Neural cell (in vitro differentiated cells): ENCODE results near the gene STK24. TPM values are rescaled to one million over a fixed set of nuclear protein-coding genes. Genes with fewer than 3 reads are reported as not detected.

ENCODE experiments used
- H2AFZ ChIP-seq: fragments of 200-600, 300-800 bp; sonication (generic), shearing (Covaris generic); 2 replicates; pipeline ENCODE4 v1.6.0; 2014; ENCODE audit warnings: low read depth, mild to moderate bottlenecking, antibody characterized with exemption, low read length, moderate library complexity
- H3F3A ChIP-seq: fragments of 200-600 bp; shearing (Covaris generic); 2 replicates; pipeline ENCODE4 v1.6.1; 2016; ENCODE audit warnings: mild to moderate bottlenecking, moderate library complexity, mixed read lengths, antibody characterized with exemption, low read length; ENCODE audit not compliant: insufficient read depth, poor library complexity, severe bottlenecking
- H3K27ac ChIP-seq: fragments of 200-600, 300-800 bp; sonication (generic), shearing (Covaris generic); 2 replicates; pipeline ENCODE4 v1.5.1; 2014; ENCODE audit warnings: mild to moderate bottlenecking, low read length, moderate library complexity
- H3K27me3 ChIP-seq: fragments of 300-800, 200-600 bp; sonication (generic), shearing (Covaris generic); 2 replicates; pipeline ENCODE4 v1.6.0; 2014; ENCODE audit warnings: mild to moderate bottlenecking, low read depth, low read length, moderate library complexity; ENCODE audit not compliant: insufficient read depth
- H3K36me3 ChIP-seq: fragments of 300-800, 200-600 bp; sonication (generic), shearing (Covaris generic); 2 replicates; pipeline ENCODE4 v1.5.1; 2014; ENCODE audit warnings: mild to moderate bottlenecking, antibody characterized with exemption, low read length, moderate library complexity; ENCODE audit not compliant: insufficient read depth
- H3K4me2 ChIP-seq: fragments of 300-800, 200-600 bp; sonication (generic), shearing (Covaris generic); 2 replicates; pipeline ENCODE4 v1.6.0; 2014; ENCODE audit warnings: mild to moderate bottlenecking, low read length
- H3K4me3 ChIP-seq: fragments of 300-800, 200-600 bp; sonication (generic), shearing (Covaris generic); 2 replicates; pipeline ENCODE4 v1.5.1; 2014; ENCODE audit warnings: mild to moderate bottlenecking, low read length, moderate library complexity
- H3K79me2 ChIP-seq: fragments of 200-600 bp; shearing (Covaris generic); replicated peaks from 2 replicates; pipeline ENCODE4 v1.6.0; 2014; ENCODE audit warnings: mild to moderate bottlenecking, low read length, moderate library complexity; ENCODE audit not compliant: insufficient read depth
- H3K9ac ChIP-seq: fragments of 300-800, 200-600 bp; sonication (generic), shearing (Covaris generic); 2 replicates; pipeline ENCODE4 v1.6.1; 2016; ENCODE audit warnings: mild to moderate bottlenecking, low read length, mixed read lengths
- H3K9me2 ChIP-seq: fragments of 200-600 bp; shearing (Covaris generic); 2 replicates; pipeline ENCODE4 v1.6.1; 2016; ENCODE audit warnings: mild to moderate bottlenecking, low read length, mixed read lengths; ENCODE audit not compliant: insufficient read depth
- H3K9me3 ChIP-seq: fragments of 200-600, 300-800 bp; sonication (generic), shearing (Covaris generic); 2 replicates; pipeline ENCODE4 v1.6.1; 2016; ENCODE audit warnings: mild to moderate bottlenecking, mixed run types, low read length, moderate library complexity, mixed read lengths
- H4K20me1 ChIP-seq: fragments of 200-600 bp; shearing (Covaris generic); 2 replicates; pipeline ENCODE4 v1.6.1; 2016; ENCODE audit warnings: mild to moderate bottlenecking, mixed run types; ENCODE audit not compliant: insufficient read depth
- CTCF ChIP-seq: fragments of 450-650 bp; IDR thresholded peaks from 2 replicates; pipeline ENCODE4 v1.5.1; 2014; ENCODE audit warnings: antibody characterized with exemption, mild to moderate bottlenecking, moderate library complexity; ENCODE audit not compliant: poor library complexity, severe bottlenecking
- EP300 ChIP-seq: fragments of 450-650 bp; conservative IDR thresholded peaks from 2 replicates; pipeline ENCODE4 v1.6.1; 2014; ENCODE audit warnings: antibody characterized with exemption, mild to moderate bottlenecking, moderate library complexity; ENCODE audit not compliant: poor library complexity, severe bottlenecking
- EZH2 ChIP-seq: fragments of 200-600, 300-800 bp; shearing (Covaris generic), sonication (generic); IDR thresholded peaks from 2 replicates; pipeline ENCODE4 v1.6.1; 2014; ENCODE audit warnings: antibody characterized with exemption, low read length, borderline replicate concordance, mild to moderate bottlenecking; ENCODE audit not compliant: insufficient read depth, poor library complexity, severe bottlenecking
- MXI1 ChIP-seq: fragments of 450-650 bp; conservative IDR thresholded peaks from 2 replicates; pipeline ENCODE4 v1.6.1; 2014; ENCODE audit warnings: antibody characterized with exemption, mild to moderate bottlenecking; ENCODE audit not compliant: poor library complexity, severe bottlenecking
- POLR2AphosphoS5 ChIP-seq: IDR thresholded peaks from 2 replicates; pipeline ENCODE4 v1.6.1; 2012
- RAD21 ChIP-seq: fragments of 450-650 bp; conservative IDR thresholded peaks from 2 replicates; pipeline ENCODE4 v1.6.1; 2014; ENCODE audit warnings: antibody characterized with exemption, mild to moderate bottlenecking, moderate library complexity
- SMC3 ChIP-seq: fragments of 450-650 bp; conservative IDR thresholded peaks from 2 replicates; pipeline ENCODE4 v1.6.1; 2014; ENCODE audit warnings: antibody characterized with exemption, mild to moderate bottlenecking, moderate library complexity; ENCODE audit not compliant: poor library complexity
- TAF1 ChIP-seq: IDR thresholded peaks from 2 replicates; pipeline ENCODE4 v1.6.1; 2012; ENCODE audit warnings: low read depth
- polyA plus RNA-seq: library from polyadenylated mRNA; depleted of rRNA; stranded (reverse); fragments of >200 nt; gene quantifications from 2 replicates; pipeline ENCODE4 v1.2.3, GENCODE V29; 2014
- TF ChIP-seq, protein P1 (sequence below): IDR thresholded peaks from 2 replicates; pipeline ENCODE4 v1.6.1; 2012; ENCODE audit warnings: borderline replicate concordance

Gene STK24
- polyA plus RNA-seq, 1 donor from 2014 or later: 66.0 TPM

DNA sequence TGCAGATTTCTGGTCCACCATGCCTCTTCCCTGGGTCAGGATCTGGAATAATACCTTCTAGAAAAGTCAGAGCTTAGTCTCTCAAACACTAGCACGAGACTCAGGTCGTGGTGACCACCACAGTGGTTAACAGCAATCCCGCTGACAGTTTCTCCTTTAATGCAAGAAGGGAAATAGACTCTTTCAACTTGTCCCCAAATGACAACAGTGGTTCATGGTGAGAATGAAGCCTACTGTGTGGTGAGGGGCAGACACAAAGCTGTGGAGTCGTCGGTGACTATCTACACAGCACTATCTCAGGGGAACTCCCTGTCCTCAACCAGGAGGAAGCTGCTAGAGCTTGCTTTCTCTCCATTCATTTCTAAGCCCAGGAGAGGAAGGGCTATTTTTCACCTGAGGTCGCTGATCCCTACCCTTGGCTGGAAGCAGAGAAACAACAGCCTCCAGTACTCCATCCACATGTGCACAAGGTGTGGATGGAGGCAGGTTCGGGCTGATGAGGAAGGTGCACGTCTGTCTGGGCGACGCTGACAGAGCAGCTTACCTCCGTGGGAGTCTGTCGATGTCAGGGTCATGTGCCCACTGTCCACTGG is 72.4 kb downstream of the STK24 start:
- no peak for TF ChIP-seq SMC3
- TF ChIP-seq CTCF: no peak
- no peak for TF ChIP-seq POLR2AphosphoS5
- TF ChIP-seq MXI1: no peak
- TF ChIP-seq, protein P1, sequence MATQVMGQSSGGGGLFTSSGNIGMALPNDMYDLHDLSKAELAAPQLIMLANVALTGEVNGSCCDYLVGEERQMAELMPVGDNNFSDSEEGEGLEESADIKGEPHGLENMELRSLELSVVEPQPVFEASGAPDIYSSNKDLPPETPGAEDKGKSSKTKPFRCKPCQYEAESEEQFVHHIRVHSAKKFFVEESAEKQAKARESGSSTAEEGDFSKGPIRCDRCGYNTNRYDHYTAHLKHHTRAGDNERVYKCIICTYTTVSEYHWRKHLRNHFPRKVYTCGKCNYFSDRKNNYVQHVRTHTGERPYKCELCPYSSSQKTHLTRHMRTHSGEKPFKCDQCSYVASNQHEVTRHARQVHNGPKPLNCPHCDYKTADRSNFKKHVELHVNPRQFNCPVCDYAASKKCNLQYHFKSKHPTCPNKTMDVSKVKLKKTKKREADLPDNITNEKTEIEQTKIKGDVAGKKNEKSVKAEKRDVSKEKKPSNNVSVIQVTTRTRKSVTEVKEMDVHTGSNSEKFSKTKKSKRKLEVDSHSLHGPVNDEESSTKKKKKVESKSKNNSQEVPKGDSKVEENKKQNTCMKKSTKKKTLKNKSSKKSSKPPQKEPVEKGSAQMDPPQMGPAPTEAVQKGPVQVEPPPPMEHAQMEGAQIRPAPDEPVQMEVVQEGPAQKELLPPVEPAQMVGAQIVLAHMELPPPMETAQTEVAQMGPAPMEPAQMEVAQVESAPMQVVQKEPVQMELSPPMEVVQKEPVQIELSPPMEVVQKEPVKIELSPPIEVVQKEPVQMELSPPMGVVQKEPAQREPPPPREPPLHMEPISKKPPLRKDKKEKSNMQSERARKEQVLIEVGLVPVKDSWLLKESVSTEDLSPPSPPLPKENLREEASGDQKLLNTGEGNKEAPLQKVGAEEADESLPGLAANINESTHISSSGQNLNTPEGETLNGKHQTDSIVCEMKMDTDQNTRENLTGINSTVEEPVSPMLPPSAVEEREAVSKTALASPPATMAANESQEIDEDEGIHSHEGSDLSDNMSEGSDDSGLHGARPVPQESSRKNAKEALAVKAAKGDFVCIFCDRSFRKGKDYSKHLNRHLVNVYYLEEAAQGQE: no peak
- no peak for TF ChIP-seq TAF1
- Histone ChIP-seq H3K4me2 (no peak overlapping the region), H3K9me3 (no peaks in the 10 kb centered on the region), H3K27me3 (no peaks in the 10 kb centered on the region), H3K36me3 (no peaks in the 10 kb centered on the region), H3F3A (no peaks in the 10 kb centered on the region), H3K4me3 (no peak overlapping the region), H2AFZ (no peak overlapping the region), H3K79me2 (peaks cover under 1% of the 10 kb centered on the region), H4K20me1 (no peaks in the 10 kb centered on the region), H3K9ac (no peak overlapping the region), H3K9me2 (no peaks in the 10 kb centered on the region), H3K27ac (no peak overlapping the region)

DNA sequence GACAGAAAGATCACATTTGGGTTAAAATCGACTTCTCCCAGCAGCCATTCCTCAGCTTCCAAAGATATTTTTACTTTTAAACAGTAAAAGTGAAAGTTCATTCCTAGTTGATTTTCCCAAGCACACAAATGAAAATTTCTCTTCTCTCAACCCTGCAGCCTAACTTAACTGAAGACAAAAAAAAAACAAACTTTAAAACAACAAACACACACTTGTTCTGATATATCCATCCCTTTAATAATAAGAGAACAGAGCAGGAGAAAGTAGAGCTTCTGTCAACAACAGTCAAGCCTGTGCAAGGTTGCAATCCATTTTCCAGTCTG is 72.9 kb downstream of the STK24 start:
- no peaks in the 10 kb centered on the region for H3K9me2 ChIP-seq
- H3K4me3 ChIP-seq: no peak overlapping the region
- H3K4me2 ChIP-seq: no peak overlapping the region
- H3K9me3 ChIP-seq: no peaks in the 10 kb centered on the region
- TF ChIP-seq EP300: no peak
- TF ChIP-seq EZH2: no peak
- no peak for TF ChIP-seq POLR2AphosphoS5
- no peak for TF ChIP-seq SMC3
- no peak for TF ChIP-seq CTCF
- no peak for TF ChIP-seq MXI1
- TF ChIP-seq TAF1: no peak
- TF ChIP-seq RAD21: no peak
- TF ChIP-seq, protein P1: no peak
- H4K20me1 ChIP-seq: no peaks in the 10 kb centered on the region
- no peak overlapping the region for H3K9ac ChIP-seq
- no peaks in the 10 kb centered on the region for H3K36me3 ChIP-seq
- no peak overlapping the region for H2AFZ ChIP-seq
- no peaks in the 10 kb centered on the region for H3F3A ChIP-seq
- H3K27me3 ChIP-seq: no peaks in the 10 kb centered on the region
- H3K27ac ChIP-seq: no peak overlapping the region
- H3K79me2 ChIP-seq: no peaks in the 10 kb centered on the region
